A549 treated with CpdA at 1 μM for 4 hours (cell line): ENCODE results near the gene CASP7. TPM values are rescaled to one million over a fixed set of nuclear protein-coding genes. Genes with fewer than 3 reads are reported as not detected.

Source experiments
- total RNA-seq: library from RNA; stranded (reverse); fragments of 200-300 nt; extraction: Qiagen RNA extraction; gene quantifications from 5 replicates; pipeline ENCODE4 v1.2.3, GENCODE V29; 2022; ENCODE audit warnings: low read depth

The CASP7 gene
- 32.1 to 42.3 TPM (median 33.2 TPM) in 5 replicates for total RNA-seq

GRCh38 chr10:113679463-113680189 is at the start of gene CASP7:
CASP7 (plus strand) TSS chr10:113679912; CDS start chr10:113697494, 17,582 bp downstream.

GRCh38 chr10:113663908-113664307 is 15.8 kb upstream of the CASP7 start, which contains the start of gene NRAP:
NRAP (minus strand) TSS chr10:113664041; CDS start chr10:113663882, 159 bp downstream.

GRCh38 chr10:113751181-113751732 is 71.5 kb downstream of the CASP7 start, which contains the start of gene PLEKHS1:
PLEKHS1 (plus strand) TSS chr10:113751682; CDS start chr10:113755278, 3,596 bp downstream.

Other genes with a start within 250 kb of the CASP7 start
- gene HABP2, start 126.9 kb upstream of the CASP7 start, total RNA-seq: 0.04 to 0.20 TPM (median 0.08 TPM) in 4 of 5 replicates, not detected in the other
- not detected in 5 replicates for gene NRAP, start 15.9 kb upstream of the CASP7 start, total RNA-seq
- 0.02 to 0.13 TPM (median 0.07 TPM) in 4 of 5 replicates, not detected in the other for gene PLEKHS1, start 71.8 kb downstream of the CASP7 start, total RNA-seq
- gene DCLRE1A, start 174.2 kb downstream of the CASP7 start, total RNA-seq: 9.0 to 11.6 TPM (median 10.0 TPM) in 5 replicates
- 5.6 to 7.0 TPM (median 6.5 TPM) in 5 replicates for gene NHLRC2, start 174.7 kb downstream of the CASP7 start, total RNA-seq